OCI-LY7 (cell line): ENCODE data around the gene YKT6.

Source experiments
- CTCF ChIP-seq: fragments of 200-600 bp; sonication (generic); conservative IDR thresholded peaks from 2 replicates; pipeline ENCODE4 v1.5.1; 2014; ENCODE audit warnings: mild to moderate bottlenecking, antibody characterized with exemption, low read length, moderate library complexity, mixed read lengths
- EZH2phosphoT487 ChIP-seq: fragments of 200-600 bp; sonication (generic); IDR thresholded peaks from 2 replicates; pipeline ENCODE4 v1.6.1; 2018; ENCODE audit warnings: low read depth, borderline replicate concordance, mild to moderate bottlenecking, mixed run types, antibody characterized with exemption, low read length, moderate library complexity, mixed read lengths

GRCh38 chr7:44210107-44210506 is 9.3 kb downstream of the YKT6 start:
- TF ChIP-seq CTCF (no peak), EZH2phosphoT487 (no peak)
